Measurements from ENCODE around the gene FSHR.

Gene FSHR

DNA sequence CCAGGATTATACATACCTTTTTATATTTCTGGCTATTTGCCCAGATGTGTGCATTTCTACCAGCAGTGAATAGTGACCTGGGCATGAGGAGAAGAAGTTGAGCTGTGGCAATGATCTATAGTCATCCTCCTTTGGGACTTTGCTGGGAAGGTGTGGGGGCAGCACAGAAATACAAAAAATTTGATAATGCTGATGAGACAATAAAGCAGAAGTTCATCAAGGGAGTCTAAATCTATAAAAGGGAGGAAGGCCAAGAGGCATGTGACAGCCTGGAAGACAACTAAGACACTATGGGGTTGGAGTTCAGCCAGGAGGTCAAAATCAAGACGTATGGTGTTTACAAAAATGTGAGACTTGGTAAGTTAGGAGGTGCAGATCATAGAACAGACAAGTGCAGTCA is 52.2 kb downstream of the FSHR start:
- TF ChIP-seq, protein P1, sequence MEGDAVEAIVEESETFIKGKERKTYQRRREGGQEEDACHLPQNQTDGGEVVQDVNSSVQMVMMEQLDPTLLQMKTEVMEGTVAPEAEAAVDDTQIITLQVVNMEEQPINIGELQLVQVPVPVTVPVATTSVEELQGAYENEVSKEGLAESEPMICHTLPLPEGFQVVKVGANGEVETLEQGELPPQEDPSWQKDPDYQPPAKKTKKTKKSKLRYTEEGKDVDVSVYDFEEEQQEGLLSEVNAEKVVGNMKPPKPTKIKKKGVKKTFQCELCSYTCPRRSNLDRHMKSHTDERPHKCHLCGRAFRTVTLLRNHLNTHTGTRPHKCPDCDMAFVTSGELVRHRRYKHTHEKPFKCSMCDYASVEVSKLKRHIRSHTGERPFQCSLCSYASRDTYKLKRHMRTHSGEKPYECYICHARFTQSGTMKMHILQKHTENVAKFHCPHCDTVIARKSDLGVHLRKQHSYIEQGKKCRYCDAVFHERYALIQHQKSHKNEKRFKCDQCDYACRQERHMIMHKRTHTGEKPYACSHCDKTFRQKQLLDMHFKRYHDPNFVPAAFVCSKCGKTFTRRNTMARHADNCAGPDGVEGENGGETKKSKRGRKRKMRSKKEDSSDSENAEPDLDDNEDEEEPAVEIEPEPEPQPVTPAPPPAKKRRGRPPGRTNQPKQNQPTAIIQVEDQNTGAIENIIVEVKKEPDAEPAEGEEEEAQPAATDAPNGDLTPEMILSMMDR (IDR thresholded peaks at IDR 0.05; ENCODE audit: insufficient read depth, low read length, poor library complexity, severe bottlenecking) = no peak
- Histone ChIP-seq H3K4me3 (replicated peaks; ENCODE audit: low read depth, low read length) (no peak overlapping the region), H3K27me3 (replicated peaks; ENCODE audit: control insufficient read depth, insufficient read depth, low read length) (no peaks in the 10 kb centered on the region; the same call in 1 of the 2 replicates), H3K36me3 (ENCODE audit: control insufficient read depth, insufficient read depth, low read length) (no peaks in the 10 kb centered on the region)
- no peak for DNase-seq (ENCODE audit: extremely low read depth, insufficient read length)

DNA sequence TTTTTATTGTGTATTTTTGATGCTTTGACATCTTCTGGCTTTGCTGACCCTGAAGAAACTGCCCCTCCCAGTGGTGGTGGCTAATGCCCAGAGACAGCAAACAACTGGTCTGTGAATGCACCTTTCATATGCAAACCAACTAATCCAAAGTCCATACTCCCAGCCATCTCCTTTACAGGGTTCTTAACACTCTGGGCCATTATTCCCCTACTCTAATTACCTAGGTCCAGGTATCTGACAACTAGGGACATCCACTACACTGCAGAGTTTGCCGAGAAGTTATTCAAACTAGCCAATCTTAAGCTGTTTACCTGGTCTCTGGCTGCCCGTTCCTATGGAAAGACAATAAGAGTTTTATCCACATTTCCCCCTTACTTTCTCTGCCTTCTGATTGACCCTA is 73.6 kb downstream of the FSHR start:
- no peaks in the 10 kb centered on the region for H3K36me3 ChIP-seq (ENCODE audit: control insufficient read depth, insufficient read depth, low read length)
- H3K4me3 ChIP-seq (replicated peaks; ENCODE audit: low read depth, low read length) = no peak overlapping the region
- TF ChIP-seq, protein P1 (IDR thresholded peaks at IDR 0.05; ENCODE audit: insufficient read depth, low read length, poor library complexity, severe bottlenecking) = no peak
- no peak for DNase-seq (ENCODE audit: extremely low read depth, insufficient read length)
- H3K27me3 ChIP-seq (replicated peaks; ENCODE audit: control insufficient read depth, insufficient read depth, low read length) = no peaks in the 10 kb centered on the region

DNA sequence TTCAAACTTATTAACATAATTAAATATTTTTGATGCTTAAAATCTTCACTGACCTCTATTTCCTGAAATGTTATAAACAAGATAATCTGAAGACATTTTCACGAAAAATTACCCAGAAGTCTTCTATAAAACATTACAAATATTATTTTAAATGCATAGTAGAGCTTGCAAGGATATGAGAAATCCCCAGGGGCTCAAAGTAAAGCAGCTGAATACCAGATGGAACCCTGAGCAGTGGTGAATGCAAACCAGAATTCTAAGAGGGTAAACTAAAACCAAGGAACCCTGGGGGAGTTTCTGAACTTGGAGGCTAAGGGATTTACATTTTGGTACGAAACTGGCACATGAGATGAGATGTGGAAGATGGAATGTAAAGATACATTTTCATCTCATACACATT is 83.6 kb downstream of the FSHR start:
- TF ChIP-seq, protein P1 (IDR thresholded peaks at IDR 0.05; ENCODE audit: insufficient read depth, low read length, poor library complexity, severe bottlenecking) = no peak
- Histone ChIP-seq H3K4me3 (replicated peaks; ENCODE audit: low read depth, low read length) (no peak overlapping the region), H3K36me3 (ENCODE audit: control insufficient read depth, insufficient read depth, low read length) (no peaks in the 10 kb centered on the region), H3K27me3 (replicated peaks; ENCODE audit: control insufficient read depth, insufficient read depth, low read length) (no peaks in the 10 kb centered on the region)
- no peak for DNase-seq (ENCODE audit: extremely low read depth, insufficient read length)

DNA sequence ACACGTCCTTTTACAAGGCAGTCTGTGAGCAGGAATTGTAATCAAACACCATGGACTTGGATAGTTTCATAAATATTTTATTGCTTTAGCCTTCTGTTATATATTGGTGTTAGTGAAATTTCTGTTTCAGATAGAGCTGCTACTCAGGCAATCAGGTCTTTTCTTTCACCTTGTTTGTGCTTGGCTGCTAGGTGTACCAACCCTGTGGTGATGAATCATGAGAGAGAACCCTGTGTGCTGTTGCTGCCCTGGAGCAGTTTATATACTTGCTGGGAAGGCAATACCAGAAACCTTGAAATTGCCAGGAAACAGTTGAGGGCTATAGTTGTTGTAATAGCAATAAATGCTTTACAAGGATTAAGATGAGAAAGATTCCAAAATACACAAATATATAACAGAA is 84.5 kb downstream of the FSHR start:
- TF ChIP-seq, protein P1 (IDR thresholded peaks at IDR 0.05; ENCODE audit: insufficient read depth, low read length, poor library complexity, severe bottlenecking) = no peak
- Histone ChIP-seq H3K4me3 (replicated peaks; ENCODE audit: low read depth, low read length) (no peak overlapping the region), H3K27me3 (replicated peaks; ENCODE audit: control insufficient read depth, insufficient read depth, low read length) (no peaks in the 10 kb centered on the region), H3K36me3 (ENCODE audit: control insufficient read depth, insufficient read depth, low read length) (no peaks in the 10 kb centered on the region)
- DNase-seq (ENCODE audit: extremely low read depth, insufficient read length) = no peak

DNA sequence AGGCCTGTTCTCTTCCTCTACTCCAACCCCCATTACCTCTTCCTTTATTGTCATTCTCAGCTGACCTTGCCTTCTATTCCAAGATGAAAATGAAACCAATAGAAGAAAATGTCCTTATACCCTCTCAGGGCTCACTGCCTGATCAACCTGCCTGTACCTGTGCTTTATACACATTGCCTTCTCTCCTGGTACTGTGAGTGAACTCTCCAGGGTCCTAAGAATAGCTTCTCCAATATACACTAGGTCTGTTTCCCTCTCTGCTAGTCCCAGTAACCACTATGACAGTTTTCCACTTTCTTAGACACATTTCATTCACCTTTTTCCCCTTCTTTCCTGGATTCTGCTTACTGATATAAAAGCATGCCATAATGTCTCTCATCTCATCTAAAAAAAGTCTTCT is 85.7 kb downstream of the FSHR start:
- TF ChIP-seq, protein P1 (IDR thresholded peaks at IDR 0.05; ENCODE audit: insufficient read depth, low read length, poor library complexity, severe bottlenecking) = no peak
- no peaks in the 10 kb centered on the region for H3K27me3 ChIP-seq (replicated peaks; ENCODE audit: control insufficient read depth, insufficient read depth, low read length)
- H3K36me3 ChIP-seq (ENCODE audit: control insufficient read depth, insufficient read depth, low read length) = no peaks in the 10 kb centered on the region
- H3K4me3 ChIP-seq (replicated peaks; ENCODE audit: low read depth, low read length) = no peak overlapping the region
- no peak for DNase-seq (ENCODE audit: extremely low read depth, insufficient read length)

DNA sequence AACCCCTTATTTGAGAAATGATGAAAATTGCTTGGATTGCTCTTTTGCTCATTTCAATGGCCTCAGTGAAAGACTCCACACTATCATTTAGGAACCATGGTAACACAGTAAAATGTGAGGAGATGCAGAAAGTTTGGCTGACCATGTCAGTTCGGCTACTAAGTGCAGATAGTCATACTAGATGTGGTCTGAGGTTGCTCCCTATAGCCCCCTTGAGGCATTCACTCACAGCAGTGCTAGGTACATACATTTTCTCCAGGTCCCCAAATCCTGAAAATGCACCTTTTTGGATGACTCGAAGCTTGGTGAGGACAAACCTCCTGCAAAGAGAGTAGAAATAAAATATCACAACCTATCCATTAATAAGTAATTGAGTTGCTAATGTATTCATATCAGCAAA is 86.3 kb downstream of the FSHR start:
- Histone ChIP-seq H3K27me3 (replicated peaks; ENCODE audit: control insufficient read depth, insufficient read depth, low read length) (no peaks in the 10 kb centered on the region), H3K4me3 (replicated peaks; ENCODE audit: low read depth, low read length) (no peak overlapping the region), H3K36me3 (ENCODE audit: control insufficient read depth, insufficient read depth, low read length) (no peaks in the 10 kb centered on the region)
- TF ChIP-seq, protein P1 (IDR thresholded peaks at IDR 0.05; ENCODE audit: insufficient read depth, low read length, poor library complexity, severe bottlenecking) = peak; percentile 27
- no peak for DNase-seq (ENCODE audit: extremely low read depth, insufficient read length)
